GM21529 (cell line): ENCODE results near the gene SLC48A1.

ENCODE experiments used
- ATAC-seq: cut with Tn5 transposase; IDR thresholded peaks from one replicate; pipeline ENCODE4 v1.9.1; 2021; ENCODE audit not compliant: unreplicated experiment

The SLC48A1 gene

GRCh38 chr12:47773062-47773857, at the start of gene SLC48A1:
Gene SLC48A1, plus strand, starts transcription at chr12:47773238. Its CDS starts 67 bp downstream, at chr12:47773305.
- peak; percentile 80 for ATAC-seq

GRCh38 chr12:47725091-47725772, 47.8 kb upstream of the SLC48A1 start, which contains the start of gene ENDOU:
Gene ENDOU, minus strand, starts transcription at chr12:47725490. Its CDS starts 77 bp downstream, at chr12:47725413.
- ATAC-seq = no peak

GRCh38 chr12:47725893-47726292, 47.1 kb upstream of the SLC48A1 start:
- ATAC-seq = peak; percentile 86

GRCh38 chr12:47729233-47729632, 43.8 kb upstream of the SLC48A1 start:
- no peak for ATAC-seq

- ATAC-seq = no peak
These were observed 42.7 kb upstream of the SLC48A1 start for GRCh38 chr12:47730341-47730744.

GRCh38 chr12:47731723-47732122, 41.3 kb upstream of the SLC48A1 start:
- ATAC-seq = no peak

- ATAC-seq = no peak
These were observed 40.5 kb upstream of the SLC48A1 start for GRCh38 chr12:47732504-47732903.

GRCh38 chr12:47733142-47733541, 39.9 kb upstream of the SLC48A1 start:
- ATAC-seq = no peak

- ATAC-seq = no peak
These were observed 38.1 kb upstream of the SLC48A1 start for GRCh38 chr12:47734725-47735480.

GRCh38 chr12:47735649-47736048, 37.4 kb upstream of the SLC48A1 start:
- ATAC-seq = no peak

- no peak for ATAC-seq
These were observed 36.8 kb upstream of the SLC48A1 start for GRCh38 chr12:47736216-47736615.

GRCh38 chr12:47736877-47737676, 36.0 kb upstream of the SLC48A1 start:
- no peak for ATAC-seq

GRCh38 chr12:47737936-47738594, 35.0 kb upstream of the SLC48A1 start:
- ATAC-seq = no peak

- no peak for ATAC-seq
These were observed 33.7 kb upstream of the SLC48A1 start for GRCh38 chr12:47739297-47739696.

GRCh38 chr12:47739979-47740378, 33.1 kb upstream of the SLC48A1 start:
- peak; percentile 69 for ATAC-seq

GRCh38 chr12:47740606-47741339, 32.3 kb upstream of the SLC48A1 start:
- peak; percentile 47 for ATAC-seq

- no peak for ATAC-seq
These were observed 31.7 kb upstream of the SLC48A1 start for GRCh38 chr12:47741340-47741703.

- no peak for ATAC-seq
These were observed 30.7 kb upstream of the SLC48A1 start for GRCh38 chr12:47742253-47742825.

- no peak for ATAC-seq
These were observed 29.7 kb upstream of the SLC48A1 start for GRCh38 chr12:47743311-47743860.
